NCI-H2227 (cell line): ENCODE results near the gene SQOR.
"Not testable (repeated sequence)": the region's sequence is repeated elsewhere in the genome, so short reads cannot be mapped to it uniquely, and the experiment has no call there.

Source experiments
- DNase-seq: peaks from one replicate; lab custom pipeline; 2025; ENCODE audit not compliant: unreplicated experiment; lab: John Stamatoyannopoulos, UW

Gene SQOR

DNA sequence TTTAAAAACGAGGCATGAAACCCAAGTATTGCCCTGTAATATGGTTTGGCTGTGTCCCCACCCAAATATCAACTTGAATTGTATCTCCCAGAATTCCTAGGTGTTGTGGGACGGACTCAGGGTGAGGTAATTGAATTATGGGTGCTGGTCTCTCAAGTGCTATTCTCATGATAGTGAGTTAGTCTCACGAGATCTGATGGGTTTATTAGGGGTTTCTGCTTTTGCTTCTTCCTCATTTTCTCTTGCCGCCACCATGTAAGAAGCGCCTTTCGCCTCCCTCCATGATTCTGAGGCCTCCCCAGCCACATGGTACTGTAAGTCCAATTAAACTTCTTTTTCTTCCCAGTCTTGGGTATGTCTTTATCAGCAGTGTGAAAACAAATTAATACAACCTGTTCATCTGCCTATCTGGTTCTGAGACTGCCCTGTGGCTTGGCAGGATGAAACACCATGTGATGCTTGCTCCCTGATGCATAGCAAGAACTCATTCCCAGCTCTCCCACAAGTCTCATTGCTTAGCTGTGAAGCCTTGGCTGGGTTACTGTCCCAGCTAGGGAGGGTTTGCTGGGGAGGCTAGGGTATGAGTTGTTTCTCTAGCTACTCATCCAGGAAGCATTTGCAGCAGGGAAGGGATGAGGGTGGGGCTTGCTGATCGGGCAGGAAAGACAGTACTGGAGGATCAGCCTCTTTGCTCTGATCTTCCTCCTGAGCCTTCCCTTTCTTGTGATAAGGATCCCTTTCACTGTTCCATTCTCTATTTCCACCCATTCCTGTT, 3.7 kb upstream of the SQOR start:
- no peak for DNase-seq

- no peak for DNase-seq
These were observed 3.1 kb upstream of the SQOR start for GRCh38 chr15:45631776-45632175.

- peak; percentile 3 for DNase-seq
These were observed 386 bp downstream of the SQOR start for GRCh38 chr15:45635191-45635638.

GRCh38 chr15:45635763-45636292, 999 bp downstream of the SQOR start:
- no peak for DNase-seq

- DNase-seq: no peak
These were observed 2.3 kb downstream of the SQOR start for GRCh38 chr15:45637141-45637540.

GRCh38 chr15:45637552-45638033, 2.8 kb downstream of the SQOR start:
- DNase-seq: no peak

GRCh38 chr15:45640616-45641015, 5.8 kb downstream of the SQOR start:
- no peak for DNase-seq

DNA sequence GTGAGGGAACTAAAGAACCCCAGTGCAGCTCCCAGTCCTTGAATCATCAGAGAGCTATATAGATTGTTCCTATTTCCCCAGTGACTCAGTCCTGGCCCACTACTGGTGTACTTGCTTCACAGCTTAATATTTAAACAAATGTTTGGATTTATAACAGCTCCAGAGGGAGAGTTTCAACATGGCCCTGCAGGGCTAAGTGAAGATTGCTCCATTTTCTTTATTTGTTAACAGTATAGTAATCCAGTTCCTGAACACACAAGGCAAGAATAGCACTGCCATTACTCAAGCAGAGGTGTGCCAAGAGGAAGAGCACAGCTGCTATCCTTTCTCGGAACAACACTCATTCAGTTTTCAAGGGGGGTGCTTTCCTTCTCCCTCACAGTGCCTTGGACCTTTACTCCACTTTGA, 6.5 kb downstream of the SQOR start:
- no peak for DNase-seq

- no peak for DNase-seq
These were observed 7.4 kb downstream of the SQOR start for GRCh38 chr15:45641999-45642932.

GRCh38 chr15:45644437-45644836, 9.6 kb downstream of the SQOR start:
- no peak for DNase-seq

DNA sequence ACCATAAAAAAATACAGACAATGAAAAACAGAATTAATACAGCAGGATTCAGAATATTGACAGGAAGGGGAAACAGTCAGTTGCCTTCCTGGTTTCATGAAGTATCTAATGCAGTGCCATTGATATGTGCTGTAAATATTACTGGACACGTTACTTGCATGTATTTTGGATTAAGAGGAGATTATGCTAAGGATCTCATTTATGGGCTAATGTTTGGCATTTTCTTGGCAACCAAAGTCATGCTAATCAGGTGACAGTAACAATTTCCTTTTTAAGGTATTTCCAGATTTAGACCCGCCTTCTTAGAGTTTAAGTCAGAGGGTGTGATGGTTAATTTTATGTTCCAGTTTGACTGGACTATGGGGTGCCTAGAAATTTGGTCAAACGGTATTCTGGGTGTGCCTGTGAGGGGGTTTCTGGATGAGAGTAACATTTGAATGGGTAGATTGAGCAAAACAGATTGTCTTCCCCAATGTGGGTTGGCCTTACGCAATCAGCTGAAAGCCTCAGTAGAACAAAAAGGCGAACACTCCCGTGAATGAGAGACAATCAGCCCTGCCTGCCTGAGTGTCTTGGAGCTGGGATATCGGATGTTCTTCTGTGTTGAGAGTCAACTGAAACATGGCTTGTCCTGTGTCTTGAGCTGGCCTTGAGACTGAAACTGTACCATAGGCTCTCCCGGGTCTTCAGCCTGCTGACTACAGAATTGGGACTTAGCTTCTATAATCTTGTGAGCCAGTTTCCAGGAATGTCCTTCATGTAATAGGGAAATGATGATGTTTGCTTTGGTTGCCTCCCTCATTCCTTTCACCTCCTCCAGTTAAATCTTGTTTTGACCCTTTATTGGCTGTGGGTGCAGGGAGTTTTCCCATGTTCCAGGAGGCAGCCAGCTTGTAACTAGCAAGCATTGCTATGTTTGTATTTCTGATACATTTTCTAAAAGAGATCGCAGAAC, 10.5 kb downstream of the SQOR start:
- DNase-seq: no peak

GRCh38 chr15:45646220-45646619, 11.4 kb downstream of the SQOR start:
- DNase-seq: no peak

DNA sequence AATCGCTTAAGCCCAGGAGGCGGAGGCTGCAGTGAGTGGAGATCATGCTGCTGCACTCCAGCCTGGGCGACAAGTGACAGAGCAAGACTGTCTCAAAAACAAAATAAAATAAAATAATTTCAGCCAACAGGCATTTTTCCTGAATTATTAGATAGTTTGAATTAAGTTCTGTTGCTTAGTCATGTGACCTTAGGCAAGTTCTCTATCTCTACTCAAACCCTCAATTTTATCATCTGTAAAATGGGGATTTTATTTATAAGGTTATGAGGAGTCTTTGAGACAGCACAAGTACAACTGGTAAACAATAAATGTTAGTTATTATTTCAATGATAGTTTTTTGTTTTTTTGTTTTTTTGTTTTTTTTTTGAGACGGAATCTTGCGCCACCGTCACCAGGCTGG, 13.0 kb downstream of the SQOR start:
- no peak for DNase-seq

DNA sequence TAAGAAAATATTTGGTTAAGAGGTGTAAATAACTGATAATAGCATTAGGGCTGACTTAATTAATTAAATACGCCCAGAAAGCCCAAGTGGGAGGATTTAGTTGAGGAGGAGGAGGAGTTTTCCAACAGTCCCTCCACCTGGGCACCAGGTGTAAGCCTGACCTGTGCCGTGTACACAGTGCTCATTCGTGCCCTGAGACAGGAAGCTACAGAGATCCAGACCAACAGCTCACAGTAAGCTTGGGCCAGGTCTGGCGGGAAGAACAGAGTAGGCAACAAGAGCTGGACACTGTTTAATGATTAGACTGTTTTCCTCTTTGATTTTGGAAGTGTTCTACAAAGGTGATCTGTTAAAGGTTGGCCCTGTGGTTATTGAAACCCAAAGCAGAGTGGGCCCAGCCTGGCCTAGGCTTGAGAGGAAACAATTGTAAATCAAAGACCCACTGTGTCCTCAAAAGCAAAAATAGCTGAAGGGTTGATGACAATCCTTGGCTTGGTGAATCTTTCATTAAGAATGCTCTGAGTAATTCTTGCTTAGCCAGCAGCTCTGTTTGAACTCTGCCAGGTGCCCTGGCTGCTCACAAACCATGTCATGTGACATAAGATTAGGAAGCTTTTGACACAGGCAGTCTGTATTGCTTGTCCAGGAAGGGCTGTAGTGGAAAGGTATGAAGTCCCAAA, 13.8 kb downstream of the SQOR start:
- no peak for DNase-seq

DNA sequence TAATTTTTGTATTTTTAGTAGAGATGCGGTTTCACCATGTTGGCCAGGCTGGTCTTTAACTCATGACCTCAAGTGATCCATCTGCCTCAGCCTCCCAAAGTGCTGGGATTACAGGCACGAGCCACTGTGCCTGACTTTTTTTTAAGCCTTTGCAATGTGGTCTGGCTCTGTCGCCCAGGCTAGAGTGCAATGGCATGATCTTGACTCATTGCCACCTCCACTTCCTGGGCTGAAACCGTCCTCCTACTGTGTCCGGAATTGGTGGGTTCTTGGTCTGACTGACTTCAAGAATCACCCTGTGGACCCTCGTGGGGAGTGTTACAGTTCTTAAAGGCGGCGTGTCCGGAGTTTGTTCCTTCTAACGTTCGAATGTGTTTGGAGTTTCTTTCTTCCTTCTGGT, 15.2 kb downstream of the SQOR start:
- DNase-seq: not testable (repeated sequence)

DNA sequence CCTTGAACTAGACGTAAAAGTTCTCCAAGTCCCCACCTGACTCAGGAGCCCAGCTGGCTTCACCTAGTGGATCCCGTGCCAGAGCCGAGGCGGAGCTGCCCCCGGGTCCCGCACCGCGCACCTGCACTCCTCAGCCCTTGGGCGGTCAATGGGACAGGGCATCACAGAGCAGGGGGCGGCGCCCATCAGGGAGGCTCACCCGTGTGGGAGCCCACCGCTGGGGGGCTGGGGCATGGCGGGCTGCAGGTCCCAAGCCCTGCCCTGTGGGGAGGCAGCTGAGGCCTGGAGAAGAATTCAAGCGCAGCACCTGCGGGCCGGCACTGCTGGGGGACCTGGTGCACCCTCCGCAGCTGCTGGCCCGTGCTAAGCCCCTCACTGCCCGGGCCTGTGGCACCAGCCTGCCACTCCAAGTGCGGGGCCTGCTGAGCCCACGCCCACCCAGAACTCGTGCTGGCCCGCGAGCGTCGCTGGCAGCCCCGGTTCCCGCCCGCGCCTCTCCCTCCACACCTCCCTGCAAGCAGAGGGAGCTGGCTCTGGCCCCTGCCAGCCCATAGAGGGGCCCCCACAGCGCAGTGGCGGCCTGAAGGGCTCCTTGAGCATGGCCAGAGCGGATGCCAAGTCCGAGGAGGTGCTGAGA, 16.2 kb downstream of the SQOR start:
- no peak for DNase-seq

DNA sequence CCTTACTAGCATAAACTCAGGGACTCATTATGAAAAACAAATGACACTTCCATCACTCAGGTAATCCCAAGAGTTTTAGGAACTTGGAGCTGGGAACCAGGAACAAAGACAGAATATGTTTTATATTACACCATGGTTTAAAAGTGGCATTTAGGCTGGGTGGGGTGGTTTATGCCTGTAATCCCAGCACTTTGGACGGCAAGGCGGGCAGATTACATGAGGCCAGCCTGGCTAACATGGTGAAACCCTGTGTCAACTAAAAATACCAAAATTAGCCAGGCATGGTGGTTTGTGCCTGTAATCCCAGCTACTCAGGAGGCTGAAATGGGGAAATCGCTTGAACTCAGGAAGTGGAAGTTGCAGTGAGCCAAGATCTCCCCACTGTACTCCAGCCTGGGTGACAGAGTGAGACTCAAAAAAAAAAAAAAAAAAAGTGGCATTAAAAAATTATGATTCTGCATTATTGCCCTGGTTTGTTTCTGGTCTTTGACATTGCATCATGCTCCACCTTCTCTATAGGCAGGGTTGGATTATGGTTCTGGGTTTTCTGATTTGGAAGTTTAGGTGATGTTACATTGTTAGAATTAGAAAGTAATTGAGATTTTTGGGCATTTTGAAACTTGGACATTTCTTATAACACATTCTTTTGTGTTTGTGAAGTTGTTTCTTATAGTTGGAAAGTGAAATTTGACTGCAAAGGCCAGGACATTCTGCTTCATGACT, 19.0 kb downstream of the SQOR start:
- DNase-seq: no peak

- no peak for DNase-seq
These were observed 19.9 kb downstream of the SQOR start for GRCh38 chr15:45654749-45655148.

GRCh38 chr15:45657254-45657653, 22.4 kb downstream of the SQOR start:
- no peak for DNase-seq
